HG03066 (cell line): Measurements from ENCODE around the gene MMP2.

Experiments used
- ATAC-seq: cut with Tn5 transposase; IDR thresholded peaks from one replicate; pipeline ENCODE4 v1.9.1; 2021; ENCODE audit warnings: low read depth; ENCODE audit not compliant: unreplicated experiment

The MMP2 gene

GRCh38 chr16:55478827-55479429 lies at the start of gene MMP2:
Gene MMP2, plus strand, starts transcription at chr16:55479198. Its CDS starts 282 bp downstream, at chr16:55479480.
- ATAC-seq, result no peak

DNA sequence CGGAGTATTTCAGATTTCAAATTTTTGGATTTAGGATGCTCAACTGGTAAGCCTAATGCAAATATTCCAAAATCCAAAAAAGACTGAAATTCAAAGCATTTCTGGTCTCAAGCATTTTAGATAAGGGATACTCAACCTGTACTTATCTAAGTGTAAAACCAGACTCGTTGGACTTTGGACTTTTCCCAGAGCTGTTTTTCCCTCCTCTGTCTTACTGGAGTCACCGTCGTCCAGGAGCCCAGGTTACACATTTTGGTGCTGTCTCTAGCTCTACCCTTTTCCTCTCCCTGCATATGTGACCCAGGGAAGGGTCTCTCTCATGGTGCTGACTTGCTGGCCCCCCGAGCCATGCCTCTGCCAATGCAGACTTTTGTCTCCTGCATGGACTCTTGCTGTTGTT lies 46.0 kb upstream of the MMP2 start:
- no peak for ATAC-seq

GRCh38 chr16:55433535-55433934 lies 45.5 kb upstream of the MMP2 start:
- ATAC-seq, result no peak

- ATAC-seq, result no peak
Measured at GRCh38 chr16:55434000-55434399, 45.0 kb upstream of the MMP2 start.

DNA sequence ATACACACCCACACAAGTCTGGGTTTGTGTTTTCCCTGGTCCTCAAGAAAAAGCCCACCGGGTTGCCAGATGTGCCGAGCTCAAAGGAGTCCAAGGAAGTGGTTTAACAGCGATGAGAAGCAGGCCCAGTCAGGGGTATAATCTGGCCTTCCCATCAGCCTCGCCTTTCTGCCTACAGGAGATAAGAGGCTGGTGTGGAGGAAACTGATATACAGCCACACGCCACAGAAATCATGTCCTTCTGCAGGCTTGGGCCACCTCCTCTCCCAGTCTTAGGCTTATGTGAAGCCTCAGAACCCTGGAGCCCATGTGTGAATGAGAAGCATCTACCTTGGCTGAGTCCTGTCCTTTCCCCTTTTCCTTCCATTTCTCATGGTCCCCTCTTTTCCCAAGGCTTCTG lies 43.6 kb upstream of the MMP2 start:
- no peak for ATAC-seq

GRCh38 chr16:55436587-55436986 lies 42.4 kb upstream of the MMP2 start:
- no peak for ATAC-seq

GRCh38 chr16:55437625-55438024 lies 41.4 kb upstream of the MMP2 start:
- ATAC-seq, result no peak

GRCh38 chr16:55438281-55438680 lies 40.7 kb upstream of the MMP2 start:
- ATAC-seq, result no peak

DNA sequence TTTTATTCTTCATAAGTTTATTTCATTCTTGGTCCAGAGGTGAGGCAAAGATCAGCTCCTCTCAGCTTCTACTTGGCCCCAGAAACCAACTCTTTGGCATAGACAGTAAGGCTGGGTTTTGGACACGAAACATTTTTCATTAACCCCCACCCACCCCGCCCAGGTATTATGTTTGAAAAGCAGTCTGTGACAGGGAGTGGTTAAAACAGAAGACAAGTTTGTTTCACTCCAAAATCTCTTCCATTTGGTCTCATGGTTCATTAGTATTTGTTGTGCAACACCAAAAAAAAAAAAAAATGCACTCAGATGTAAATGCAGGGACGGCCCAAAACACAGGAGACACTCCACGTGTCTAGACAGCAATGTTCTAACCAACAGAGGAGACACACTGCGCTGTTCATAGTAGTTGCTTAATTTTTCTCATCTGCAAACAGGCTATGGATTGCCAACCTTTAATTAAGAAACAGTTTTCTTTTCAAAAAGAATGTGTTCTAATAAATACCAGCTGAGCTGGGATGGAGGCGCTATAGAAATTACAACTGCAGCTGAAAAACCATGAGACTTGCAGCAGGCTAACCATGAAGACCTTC lies 39.8 kb upstream of the MMP2 start:
- no peak for ATAC-seq

GRCh38 chr16:55443434-55444346 lies 35.3 kb upstream of the MMP2 start:
- no peak for ATAC-seq

DNA sequence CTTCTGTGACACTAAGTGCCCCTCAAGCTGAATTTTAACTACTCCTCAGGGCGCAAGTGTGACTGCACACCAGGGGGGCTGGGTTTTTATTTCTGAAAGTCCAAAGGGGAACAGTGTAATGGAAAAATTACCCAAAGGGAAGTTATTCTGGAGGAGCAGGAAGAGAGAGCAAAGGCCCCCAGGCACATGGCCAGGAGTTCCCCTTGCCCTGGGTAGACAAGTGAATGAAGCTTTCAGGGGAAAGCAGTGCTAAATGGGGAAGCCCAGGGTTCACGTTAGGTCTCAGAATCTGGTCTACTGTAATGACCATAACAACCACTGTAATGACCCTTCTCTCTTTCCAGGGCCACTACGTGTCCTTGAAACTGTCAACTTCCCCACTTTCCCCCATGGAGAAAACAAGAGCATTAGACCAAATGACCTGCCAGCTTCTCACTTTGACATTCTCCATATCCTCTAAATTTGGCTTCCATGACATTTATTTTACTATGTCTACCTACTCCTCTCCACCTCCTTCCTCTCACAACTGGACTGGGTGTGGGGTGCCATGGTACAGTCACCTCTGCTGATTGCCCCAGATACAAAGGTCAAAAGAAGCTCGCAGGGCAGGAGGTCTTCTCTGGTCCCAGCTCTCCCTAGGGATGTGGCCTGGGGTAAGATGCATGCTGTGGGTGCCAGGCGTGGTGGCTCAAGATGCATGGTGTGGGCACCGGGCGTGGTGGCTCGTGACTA lies 34.1 kb upstream of the MMP2 start:
- no peak for ATAC-seq

DNA sequence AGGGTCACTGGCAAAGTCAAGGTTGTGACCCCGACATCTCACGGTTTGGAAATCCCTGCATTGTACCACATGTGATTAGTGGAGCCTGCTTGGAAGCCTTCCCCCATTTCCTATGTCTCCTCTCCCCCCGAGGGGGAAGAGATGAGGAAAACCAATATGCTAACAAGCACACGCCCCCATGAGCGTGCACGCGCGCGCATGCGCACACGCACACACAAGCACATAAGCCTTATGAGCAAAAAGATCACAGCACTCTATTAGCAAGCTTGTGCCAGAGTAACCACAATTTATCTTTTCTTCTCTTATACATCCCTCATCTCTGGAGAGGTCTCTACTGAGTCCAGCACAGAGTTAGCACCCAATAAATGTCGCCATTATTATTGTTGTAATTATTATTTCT lies 31.8 kb upstream of the MMP2 start:
- no peak for ATAC-seq

- ATAC-seq, result no peak
Measured at GRCh38 chr16:55452996-55453395, 26.0 kb upstream of the MMP2 start.

- ATAC-seq, result no peak
Measured at GRCh38 chr16:55453909-55454308, 25.1 kb upstream of the MMP2 start.

DNA sequence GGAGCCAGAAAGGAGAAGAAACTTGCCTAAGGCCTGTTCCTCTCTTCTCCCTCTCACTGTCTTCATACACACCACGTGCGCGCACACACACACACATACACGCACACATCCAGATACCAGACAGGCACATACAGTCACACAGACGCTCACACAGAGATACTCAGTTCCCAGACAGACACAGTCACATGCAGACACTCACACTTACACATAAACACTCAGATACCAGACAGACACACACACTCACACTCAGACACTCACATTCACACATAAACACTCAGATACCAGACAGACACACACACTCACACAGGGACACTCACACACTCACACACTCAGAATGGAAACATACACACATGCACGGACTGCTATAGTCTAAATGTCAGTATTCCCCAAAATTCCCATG lies 24.1 kb upstream of the MMP2 start:
- ATAC-seq, result no peak

DNA sequence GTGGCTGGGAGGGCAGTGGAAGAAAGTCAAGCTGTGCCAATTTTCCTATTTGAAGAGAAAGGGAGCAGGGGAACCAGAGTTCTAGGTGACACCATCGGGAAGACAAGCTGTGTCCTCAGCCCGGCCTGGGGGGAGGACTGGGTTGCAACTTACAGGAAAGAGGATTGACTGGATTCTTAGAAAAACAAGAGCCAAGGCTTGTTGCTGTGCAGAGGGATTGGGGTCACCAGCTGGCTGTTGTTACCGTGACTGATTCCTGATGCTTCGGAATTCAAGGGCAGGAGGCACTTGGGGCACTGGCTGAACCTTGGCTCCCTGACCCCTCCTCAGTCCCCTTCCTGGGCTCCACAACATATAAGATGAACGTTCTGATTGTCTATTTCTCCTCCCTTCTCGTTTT lies 16.8 kb upstream of the MMP2 start:
- no peak for ATAC-seq

DNA sequence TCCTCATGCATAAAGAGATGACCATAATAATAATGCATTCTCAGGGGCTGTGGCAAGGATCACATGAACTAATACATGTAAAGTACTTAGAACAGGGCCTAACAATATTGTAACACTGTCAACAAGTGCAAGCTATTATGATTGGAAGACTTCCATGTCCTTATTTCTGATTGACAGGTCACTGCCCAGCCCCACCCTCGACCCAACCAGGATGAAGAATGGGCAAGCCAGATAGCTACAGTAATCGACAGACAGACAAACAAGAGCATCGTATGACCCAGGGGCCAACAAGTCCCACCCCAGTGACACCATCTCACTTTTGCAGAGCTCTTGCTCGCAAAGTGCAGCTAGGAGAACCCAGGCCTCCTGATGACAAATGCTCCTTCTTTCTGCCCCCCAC lies 14.6 kb upstream of the MMP2 start:
- no peak for ATAC-seq

GRCh38 chr16:55465077-55465896 lies 13.7 kb upstream of the MMP2 start:
- ATAC-seq, result peak; percentile 91

GRCh38 chr16:55466209-55466608 lies 12.8 kb upstream of the MMP2 start:
- no peak for ATAC-seq

DNA sequence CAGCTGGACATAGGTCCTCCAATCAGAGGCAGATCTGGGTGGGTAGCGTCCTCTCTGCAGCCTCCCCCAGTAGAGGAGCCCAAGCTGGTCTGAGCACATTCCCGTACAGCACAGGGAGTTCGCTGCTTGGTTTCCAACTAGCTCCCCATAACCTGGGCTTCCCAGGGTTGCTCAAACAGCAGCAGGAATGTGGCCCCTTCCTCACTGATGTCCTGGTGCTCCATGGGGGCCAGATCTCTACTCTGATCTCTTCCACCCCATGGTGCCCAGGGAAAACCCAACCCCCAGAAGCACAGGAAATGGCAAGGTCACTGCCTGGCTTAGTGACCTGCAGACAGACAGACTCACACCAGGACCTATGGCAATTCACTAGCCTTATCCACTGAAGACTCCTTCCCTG lies 11.1 kb upstream of the MMP2 start:
- no peak for ATAC-seq
